KG1 (cell line): ENCODE results near the gene CPEB3.
"Not testable (repeated sequence)": the region's sequence is repeated elsewhere in the genome, so short reads cannot be mapped to it uniquely, and the experiment has no call there.

ENCODE experiments used
- DNase-seq: peaks from one replicate; lab custom pipeline; 2025; lab: John Stamatoyannopoulos, UW

CPEB3 gene

GRCh38 chr10:92033070-92033469 is 257.8 kb downstream of the CPEB3 start:
- not testable (repeated sequence) for DNase-seq

- no peak for DNase-seq
Measured at GRCh38 chr10:92031580-92031979, 259.3 kb downstream of the CPEB3 start.

- DNase-seq, result no peak
Measured at GRCh38 chr10:92027141-92027540, 263.7 kb downstream of the CPEB3 start.

GRCh38 chr10:92025340-92025739 is 265.5 kb downstream of the CPEB3 start:
- DNase-seq, result not testable (repeated sequence)

- no peak for DNase-seq
Measured at GRCh38 chr10:92024700-92025099, 266.2 kb downstream of the CPEB3 start.

GRCh38 chr10:92014620-92015019 is 276.3 kb downstream of the CPEB3 start:
- DNase-seq, result no peak

GRCh38 chr10:92011560-92012214 is 279.2 kb downstream of the CPEB3 start:
- DNase-seq, result no peak

- DNase-seq, result no peak
Measured at GRCh38 chr10:92010047-92010735, 280.7 kb downstream of the CPEB3 start.

- no peak for DNase-seq
Measured at GRCh38 chr10:92009445-92009844, 281.4 kb downstream of the CPEB3 start.

- no peak for DNase-seq
Measured at GRCh38 chr10:92005978-92006377, 284.9 kb downstream of the CPEB3 start.

GRCh38 chr10:92003258-92003657 is 287.6 kb downstream of the CPEB3 start:
- DNase-seq, result no peak

GRCh38 chr10:92001995-92002394 is 288.9 kb downstream of the CPEB3 start:
- DNase-seq, result no peak

GRCh38 chr10:92001581-92001980 is 289.3 kb downstream of the CPEB3 start:
- DNase-seq, result no peak
